ENCODE results near the gene PRR36.
"Not testable (repeated sequence)": the region's sequence is repeated elsewhere in the genome, so short reads cannot be mapped to it uniquely, and the experiment has no call there.

PRR36 gene

GRCh38 chr19:7870571-7871436, 3.4 kb downstream of the PRR36 start:
- DNase-seq = peak; percentile 39

GRCh38 chr19:7869910-7870511, 4.2 kb downstream of the PRR36 start:
- no peak for DNase-seq

- no peak for DNase-seq
Measured at GRCh38 chr19:7869453-7869909, 4.7 kb downstream of the PRR36 start.

GRCh38 chr19:7868671-7869452, 5.3 kb downstream of the PRR36 start:
- DNase-seq = no peak

- DNase-seq = no peak
Measured at GRCh38 chr19:7868326-7868670, 5.9 kb downstream of the PRR36 start.

GRCh38 chr19:7867092-7867844, 6.9 kb downstream of the PRR36 start:
- DNase-seq = no peak

- DNase-seq = no peak
Measured at GRCh38 chr19:7866399-7867091, 7.6 kb downstream of the PRR36 start.

GRCh38 chr19:7865262-7865911, 8.8 kb downstream of the PRR36 start:
- no peak for DNase-seq

GRCh38 chr19:7864690-7865074, 9.5 kb downstream of the PRR36 start:
- DNase-seq = no peak

GRCh38 chr19:7863971-7864689, 10.1 kb downstream of the PRR36 start:
- DNase-seq = no peak

- no peak for DNase-seq
Measured at GRCh38 chr19:7863157-7863970, 10.8 kb downstream of the PRR36 start.

- DNase-seq = peak; percentile 60
Measured at GRCh38 chr19:7862413-7862951, 11.7 kb downstream of the PRR36 start.

- no peak for DNase-seq
Measured at GRCh38 chr19:7861619-7862412, 12.4 kb downstream of the PRR36 start.

- no peak for DNase-seq
Measured at GRCh38 chr19:7860714-7861618, 13.2 kb downstream of the PRR36 start.

- DNase-seq = no peak
Measured at GRCh38 chr19:7859831-7860713, 14.1 kb downstream of the PRR36 start.

- DNase-seq = not testable (repeated sequence)
Measured at GRCh38 chr19:7859087-7859486, 15.1 kb downstream of the PRR36 start.

Data from NCI-H1048 (cell line).